Smooth muscle cell (in vitro differentiated cells): ENCODE results near the gene MC5R. TPM values are rescaled to one million over a fixed set of nuclear protein-coding genes. Genes with fewer than 3 reads are reported as not detected.

ENCODE experiments used
- DNase-seq: peaks from one replicate; lab custom pipeline; 2025; ENCODE audit not compliant: unreplicated experiment; lab: John Stamatoyannopoulos, UW
- H2AFZ ChIP-seq: fragments of 200-600 bp; sonication (generic); 2 replicates; pipeline ENCODE4 v1.6.0; 2016; ENCODE audit warnings: antibody characterized with exemption, low read depth, mild to moderate bottlenecking
- H3F3A ChIP-seq: fragments of 200-600 bp; sonication (generic); 2 replicates; pipeline ENCODE4 v1.6.0; 2017; ENCODE audit warnings: antibody characterized with exemption, low read depth
- H3K27ac ChIP-seq: fragments of 200-600 bp; sonication (generic); 2 replicates; pipeline ENCODE4 v1.5.1; 2016; ENCODE audit warnings: low read depth, mild to moderate bottlenecking
- H3K27me3 ChIP-seq: fragments of 200-600 bp; sonication (generic); 2 replicates; pipeline ENCODE4 v1.6.1; 2016; ENCODE audit warnings: low read depth, mild to moderate bottlenecking
- H3K36me3 ChIP-seq: fragments of 200-600 bp; sonication (generic); 2 replicates; pipeline ENCODE4 v1.5.1; 2016; ENCODE audit warnings: low read depth
- H3K4me1 ChIP-seq: fragments of 200-600 bp; sonication (generic); 2 replicates; pipeline ENCODE4 v1.5.1; 2016; ENCODE audit warnings: low read depth
- H3K4me2 ChIP-seq: fragments of 200-600 bp; sonication (generic); 2 replicates; pipeline ENCODE4 v1.6.0; 2016; ENCODE audit warnings: mild to moderate bottlenecking
- H3K4me3 ChIP-seq: fragments of 200-600 bp; sonication (generic); 2 replicates; pipeline ENCODE4 v1.5.1; 2016; ENCODE audit warnings: mild to moderate bottlenecking
- H3K79me2 ChIP-seq: fragments of 200-600 bp; sonication (generic); 2 replicates; pipeline ENCODE4 v1.6.0; 2016; ENCODE audit warnings: low read depth, mild to moderate bottlenecking
- H3K9ac ChIP-seq: fragments of 200-600 bp; sonication (generic); 2 replicates; pipeline ENCODE4 v1.6.0; 2016; ENCODE audit warnings: low read depth
- H3K9me3 ChIP-seq: fragments of 200-600 bp; sonication (generic); replicated peaks from 2 replicates; pipeline ENCODE4 v1.5.1; 2016; ENCODE audit warnings: low read depth
- H4K20me1 ChIP-seq: fragments of 200-600 bp; sonication (generic); 2 replicates; pipeline ENCODE4 v1.6.0; 2016; ENCODE audit warnings: low read depth
- WGBS: methylation state at CpG from one replicate; pipeline ENCODE4 v1.1.7; 2016; ENCODE audit warnings: low lambda C conversion rate; 5-methylcytosine and 5-hydroxymethylcytosine counted together
- polyA plus RNA-seq: library from polyadenylated mRNA; unstranded; fragments of >200 nt; fragmentation: Nextera tagmentation; extraction: Ambion mirVana; gene quantifications from 2 replicates; pipeline ENCODE4 v1.2.1, GENCODE V29; 2016
- total RNA-seq: library from RNA; depleted of rRNA; stranded (reverse); fragments of >200 nt; gene quantifications from 2 replicates; pipeline ENCODE4 v1.2.3, GENCODE V29; 2014
- TF ChIP-seq, protein P1 (sequence below): fragments of 200-600 bp; sonication (generic); IDR thresholded peaks from 2 replicates; pipeline ENCODE4 v1.5.1; 2017; ENCODE audit warnings: borderline replicate concordance, mild to moderate bottlenecking, antibody characterized with exemption; ENCODE audit not compliant: insufficient read depth, poor library complexity, severe bottlenecking

Gene MC5R
- total and polyA plus RNA-seq, 2 experiments from 2014 or later: not detected

DNA sequence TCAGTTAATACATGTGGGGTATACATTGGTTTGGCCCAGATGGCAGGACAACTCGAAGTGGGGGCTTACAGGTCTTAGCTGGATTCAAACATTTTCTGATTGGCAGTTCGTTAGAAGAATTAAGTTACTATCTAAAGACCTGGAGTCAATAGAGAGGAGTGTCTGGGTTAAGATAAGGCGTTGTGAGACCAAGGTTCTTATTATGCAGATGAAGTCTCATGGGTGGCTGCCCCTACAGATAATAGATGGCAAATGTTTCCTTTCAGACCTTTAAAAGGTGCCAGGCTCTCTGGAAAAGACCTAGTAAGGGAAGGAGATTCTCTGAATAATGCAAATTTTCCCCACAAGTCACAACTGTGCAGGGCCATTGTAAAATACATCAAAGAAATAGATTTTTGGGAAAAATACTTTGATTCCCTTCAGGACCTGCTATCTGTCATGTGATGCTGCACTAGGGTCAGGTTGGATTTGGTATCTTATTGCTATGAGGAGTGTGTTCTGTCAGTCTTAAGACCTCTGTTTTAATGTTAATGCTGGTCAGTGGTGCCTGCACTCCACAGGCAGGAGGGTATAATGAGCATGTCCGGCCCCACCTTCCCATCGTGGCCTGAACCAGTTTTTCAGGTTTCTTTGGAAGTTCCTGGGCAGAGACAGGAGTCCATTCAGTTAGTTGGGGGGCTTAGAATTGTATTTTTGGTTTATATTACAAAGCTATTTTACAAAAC, 14.3 kb upstream of the MC5R start:
- Histone ChIP-seq H3K4me3 (no peak overlapping the region), H3K36me3 (no peaks in the 10 kb centered on the region), H3F3A (no peaks in the 10 kb centered on the region), H3K9ac (no peak overlapping the region), H3K4me1 (no peaks in the 10 kb centered on the region), H3K9me3 (no peaks in the 10 kb centered on the region), H4K20me1 (no peaks in the 10 kb centered on the region), H3K27ac (no peak overlapping the region), H3K27me3 (no peaks in the 10 kb centered on the region), H3K4me2 (no peak overlapping the region), H2AFZ (no peak overlapping the region), H3K79me2 (no peaks in the 10 kb centered on the region)
- no peak for DNase-seq
- TF ChIP-seq, protein P1, sequence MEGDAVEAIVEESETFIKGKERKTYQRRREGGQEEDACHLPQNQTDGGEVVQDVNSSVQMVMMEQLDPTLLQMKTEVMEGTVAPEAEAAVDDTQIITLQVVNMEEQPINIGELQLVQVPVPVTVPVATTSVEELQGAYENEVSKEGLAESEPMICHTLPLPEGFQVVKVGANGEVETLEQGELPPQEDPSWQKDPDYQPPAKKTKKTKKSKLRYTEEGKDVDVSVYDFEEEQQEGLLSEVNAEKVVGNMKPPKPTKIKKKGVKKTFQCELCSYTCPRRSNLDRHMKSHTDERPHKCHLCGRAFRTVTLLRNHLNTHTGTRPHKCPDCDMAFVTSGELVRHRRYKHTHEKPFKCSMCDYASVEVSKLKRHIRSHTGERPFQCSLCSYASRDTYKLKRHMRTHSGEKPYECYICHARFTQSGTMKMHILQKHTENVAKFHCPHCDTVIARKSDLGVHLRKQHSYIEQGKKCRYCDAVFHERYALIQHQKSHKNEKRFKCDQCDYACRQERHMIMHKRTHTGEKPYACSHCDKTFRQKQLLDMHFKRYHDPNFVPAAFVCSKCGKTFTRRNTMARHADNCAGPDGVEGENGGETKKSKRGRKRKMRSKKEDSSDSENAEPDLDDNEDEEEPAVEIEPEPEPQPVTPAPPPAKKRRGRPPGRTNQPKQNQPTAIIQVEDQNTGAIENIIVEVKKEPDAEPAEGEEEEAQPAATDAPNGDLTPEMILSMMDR: no peak
- WGBS: 29% methylated on average over 5 of the region's 5 CpGs

DNA sequence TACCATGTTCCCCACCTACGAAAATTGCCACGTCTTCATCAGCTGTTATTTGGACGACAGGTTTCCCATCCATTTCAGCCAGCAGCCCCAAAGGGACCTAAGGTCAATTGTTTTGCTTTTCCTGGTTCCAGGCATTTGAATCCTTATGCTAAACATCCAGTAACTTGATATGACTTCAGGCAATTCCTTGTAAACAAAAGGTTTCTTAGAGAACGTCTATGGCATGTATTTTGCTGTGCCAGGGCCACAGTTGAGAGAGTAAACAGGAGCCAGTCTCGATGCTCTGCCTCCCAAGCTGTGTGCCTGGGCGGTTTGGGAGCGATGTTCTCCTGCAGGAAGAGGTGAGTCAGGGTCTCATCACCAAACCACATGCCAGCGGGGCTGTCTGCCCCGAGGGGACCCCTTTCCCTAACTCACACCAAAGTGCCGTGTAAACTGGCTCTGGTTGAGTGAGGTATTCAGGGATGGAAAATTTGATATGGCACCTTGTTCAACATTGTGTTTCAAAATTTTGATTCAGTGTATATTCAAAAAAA, 12.9 kb upstream of the MC5R start:
- TF ChIP-seq, protein P1: no peak
- Histone ChIP-seq H4K20me1 (no peaks in the 10 kb centered on the region), H3K9ac (no peak overlapping the region), H3K36me3 (no peaks in the 10 kb centered on the region), H3K79me2 (no peaks in the 10 kb centered on the region), H3K27me3 (no peaks in the 10 kb centered on the region), H3K4me3 (no peak overlapping the region), H3K4me2 (no peak overlapping the region), H3F3A (no peaks in the 10 kb centered on the region), H2AFZ (no peak overlapping the region), H3K9me3 (no peaks in the 10 kb centered on the region), H3K27ac (no peak overlapping the region), H3K4me1 (no peaks in the 10 kb centered on the region)
- DNase-seq: no peak
- 44% methylated on average over 10 of the region's 10 CpGs for WGBS

DNA sequence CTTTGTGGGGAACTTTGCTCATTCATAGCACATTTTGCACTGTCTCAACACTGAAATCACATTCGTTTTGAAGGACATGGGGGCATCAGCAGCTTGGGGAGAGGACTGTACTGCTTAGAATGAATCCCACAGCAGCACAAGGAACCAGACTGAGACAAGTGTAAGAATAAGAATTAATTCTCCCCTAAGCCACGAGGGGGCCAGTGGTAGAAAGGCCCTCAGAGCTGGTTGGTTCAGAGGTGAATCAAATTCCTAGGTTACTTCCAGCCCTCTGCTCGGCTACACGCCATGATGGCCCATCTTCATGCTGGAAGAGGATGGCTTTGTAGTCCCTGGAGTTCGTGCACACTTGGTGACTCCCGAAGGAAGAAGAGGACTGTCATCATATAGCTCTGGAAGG, 12.0 kb upstream of the MC5R start:
- Histone ChIP-seq H3K4me1 (no peaks in the 10 kb centered on the region), H3K27ac (no peak overlapping the region), H3K4me3 (no peak overlapping the region), H3K9ac (no peak overlapping the region), H3K27me3 (no peaks in the 10 kb centered on the region), H3F3A (no peaks in the 10 kb centered on the region), H3K36me3 (no peaks in the 10 kb centered on the region), H3K9me3 (no peaks in the 10 kb centered on the region), H2AFZ (no peak overlapping the region), H3K79me2 (no peaks in the 10 kb centered on the region), H4K20me1 (no peaks in the 10 kb centered on the region), H3K4me2 (no peak overlapping the region)
- no peak for DNase-seq
- TF ChIP-seq, protein P1: no peak
- 69% methylated on average over 6 of the region's 6 CpGs for WGBS

DNA sequence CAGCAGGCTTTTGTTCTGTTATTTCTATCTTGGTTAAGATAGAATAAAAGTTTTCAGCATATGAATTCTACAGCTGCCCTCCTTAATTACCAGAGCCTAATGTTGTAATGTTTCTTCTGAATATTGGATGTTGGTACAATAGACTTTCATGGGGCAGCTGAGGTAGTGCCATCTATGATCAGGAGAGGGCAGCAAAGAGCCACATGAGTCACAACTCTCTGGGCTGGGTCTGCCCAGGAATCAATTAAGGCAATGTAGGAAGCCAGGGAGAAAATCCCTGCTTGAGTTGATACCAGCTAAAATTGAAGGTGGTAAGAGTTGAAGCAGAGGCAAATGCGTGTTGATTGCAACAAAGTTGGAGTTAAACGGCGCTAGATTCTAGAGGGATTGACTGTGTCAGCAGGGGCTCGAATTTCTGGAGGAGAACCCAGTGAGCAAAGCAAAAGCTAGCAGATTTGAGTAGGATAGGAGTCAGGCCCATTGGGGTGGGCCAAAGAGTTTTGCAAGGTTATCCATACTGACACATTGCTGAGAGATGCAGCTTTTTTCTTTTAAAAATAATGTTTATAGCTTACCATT, 10.6 kb upstream of the MC5R start:
- H3K4me2 ChIP-seq: no peak overlapping the region
- no peaks in the 10 kb centered on the region for H3K27me3 ChIP-seq
- TF ChIP-seq, protein P1: peak; percentile 81
- no peaks in the 10 kb centered on the region for H3K79me2 ChIP-seq
- H3K4me1 ChIP-seq: no peaks in the 10 kb centered on the region
- WGBS: 13% methylated on average over 4 of the region's 4 CpGs
- peak; percentile 11 for DNase-seq
- H3K27ac ChIP-seq: no peak overlapping the region
- H3K4me3 ChIP-seq: no peak overlapping the region
- peak overlapping the region; percentile 68 for H2AFZ ChIP-seq
- no peaks in the 10 kb centered on the region for H3F3A ChIP-seq
- no peaks in the 10 kb centered on the region for H3K9me3 ChIP-seq
- no peaks in the 10 kb centered on the region for H3K36me3 ChIP-seq
- H4K20me1 ChIP-seq: no peaks in the 10 kb centered on the region
- no peak overlapping the region for H3K9ac ChIP-seq
